Right atrium auricular region (tissue), 2 donors: ENCODE measurements around the gene ZNFX1. TPM values are rescaled to one million over a fixed set of nuclear protein-coding genes. Genes with fewer than 3 reads are reported as not detected.
A peak's percentile ranks its signal among the peaks of the same experiment; 100 is the strongest.

Source experiments
- DNase-seq: peaks from one replicate; pipeline ENCODE4 v3.0.0-alpha.2; 2019; ENCODE audit warnings: low spot score
- H3K27ac ChIP-seq, 2 donors: fragments of 200-600 bp; sonication (generic); 1 replicate in 1 of 2; 2 replicates in 1 of 2; pipeline ENCODE4 v1.5.1; 2016 to 2019
- H3K27me3 ChIP-seq, 2 donors: fragments of 200-600 bp; sonication (generic); one replicate each; pipeline versions ENCODE4 v1.5.1 to v1.6.0; 2017 to 2019
- H3K36me3 ChIP-seq: fragments of 200-600 bp; sonication (generic); one replicate; pipeline ENCODE4 v1.5.1; 2016
- H3K4me1 ChIP-seq, 2 donors: fragments of 200-600 bp; sonication (generic); one replicate each; pipeline versions ENCODE4 v1.5.1 to v1.6.0; 2017 to 2019
- H3K4me3 ChIP-seq, 2 donors: fragments of 200-600 bp; sonication (generic); 1 replicate in 1 of 2; 2 replicates in 1 of 2; pipeline ENCODE4 v1.5.1; 2017 to 2019; ENCODE audit warnings: mild to moderate bottlenecking in 1 of 2, moderate library complexity in 1 of 2
- H3K9me3 ChIP-seq, 2 donors: fragments of 200-600 bp; sonication (generic); one replicate each; pipeline ENCODE4 v1.5.1; 2019
- CTCF ChIP-seq, 2 donors: fragments of 200-600 bp; sonication (generic); IDR thresholded peaks; one replicate each; pipeline ENCODE4 v1.5.1; 2019; ENCODE audit warnings: antibody characterized with exemption in 2 of 2
- total RNA-seq, 2 donors: library from RNA; depleted of rRNA; stranded (reverse); fragments of >200 nt; gene quantifications; one replicate each; pipeline ENCODE4 v1.1.0, GENCODE V29; 2016

ZNFX1 gene
- total RNA-seq, 2 donors from 2014 or later: 20.7 to 33.6 TPM

GRCh38 chr20:49247169-49247723 lies 30.6 kb downstream of the ZNFX1 start:
- DNase-seq: no peak
- peaks cover 0 to 17% of the 10 kb centered on the region in 2 donors for H3K4me1 ChIP-seq
- no peak for TF ChIP-seq CTCF (IDR thresholded peaks at IDR 0.05)
- no peaks in the 10 kb centered on the region for H3K9me3 ChIP-seq
- no peaks in the 10 kb centered on the region for H3K27me3 ChIP-seq
- H3K4me3 ChIP-seq: no peak overlapping the region
- H3K27ac ChIP-seq: no peak overlapping the region
- peaks cover 97% of the 10 kb centered on the region for H3K36me3 ChIP-seq

GRCh38 chr20:49245921-49246740 lies 31.7 kb downstream of the ZNFX1 start:
- Histone ChIP-seq H3K4me1 (peaks cover 0 to 17% of the 10 kb centered on the region in 2 donors), H3K27ac (no peak overlapping the region), H3K9me3 (no peaks in the 10 kb centered on the region), H3K36me3 (peaks cover 93% of the 10 kb centered on the region), H3K27me3 (no peaks in the 10 kb centered on the region), H3K4me3 (no peak overlapping the region)
- TF ChIP-seq CTCF (IDR thresholded peaks at IDR 0.05): peak in 1 of 2 donors; percentile 62
- DNase-seq: no peak

GRCh38 chr20:49237531-49237930 lies 40.3 kb downstream of the ZNFX1 start:
- no peak for DNase-seq

GRCh38 chr20:49236301-49236700 lies 41.6 kb downstream of the ZNFX1 start:
- H3K4me1 ChIP-seq: no peaks in the 10 kb centered on the region
- no peaks in the 10 kb centered on the region for H3K27me3 ChIP-seq
- H3K9me3 ChIP-seq: no peaks in the 10 kb centered on the region
- peaks cover 88% of the 10 kb centered on the region for H3K36me3 ChIP-seq
- no peak overlapping the region for H3K27ac ChIP-seq
- H3K4me3 ChIP-seq: no peak overlapping the region
- TF ChIP-seq CTCF (IDR thresholded peaks at IDR 0.05): no peak
- DNase-seq: no peak

More at GRCh38 chr20:49237531-49237930, 40.3 kb downstream of the ZNFX1 start:
- no peaks in the 10 kb centered on the region for H3K4me1 ChIP-seq
- no peaks in the 10 kb centered on the region for H3K27me3 ChIP-seq
- no peak overlapping the region for H3K27ac ChIP-seq
- no peak overlapping the region for H3K4me3 ChIP-seq
- peaks cover 89% of the 10 kb centered on the region for H3K36me3 ChIP-seq
- H3K9me3 ChIP-seq: no peaks in the 10 kb centered on the region
- TF ChIP-seq CTCF (IDR thresholded peaks at IDR 0.05): no peak

GRCh38 chr20:49234831-49235230 lies 43.0 kb downstream of the ZNFX1 start:
- Histone ChIP-seq H3K9me3 (no peaks in the 10 kb centered on the region), H3K27me3 (no peaks in the 10 kb centered on the region), H3K4me1 (no peaks in the 10 kb centered on the region), H3K27ac (no peak overlapping the region), H3K4me3 (no peak overlapping the region), H3K36me3 (peaks cover 95% of the 10 kb centered on the region)
- TF ChIP-seq CTCF (IDR thresholded peaks at IDR 0.05): no peak
- no peak for DNase-seq
